Muscle layer of duodenum (tissue), 2 donors: Measurements from ENCODE around the gene RNF207.

ENCODE experiments used
- H3K27ac ChIP-seq: one replicate; pipeline ENCODE4 v1.7.0; 2013; ENCODE audit warnings: mild to moderate bottlenecking, low read length
- H3K27me3 ChIP-seq: one replicate; pipeline ENCODE4 v1.7.0; 2013; ENCODE audit warnings: low read depth, mild to moderate bottlenecking, control low read depth, low read length
- H3K36me3 ChIP-seq, 2 donors: one replicate each; pipeline ENCODE4 v1.7.0; 2013; ENCODE audit warnings: low read length in 2 of 2, control low read depth in 1 of 2, mild to moderate bottlenecking in 1 of 2; ENCODE audit not compliant: insufficient read depth in 2 of 2, control insufficient read depth in 1 of 2
- H3K4me1 ChIP-seq, 2 donors: one replicate each; pipeline ENCODE4 v1.7.0; 2013; ENCODE audit warnings: low read length in 2 of 2, mild to moderate bottlenecking in 2 of 2, control low read depth in 1 of 2, moderate library complexity in 1 of 2; ENCODE audit not compliant: insufficient read depth in 2 of 2, control insufficient read depth in 1 of 2
- H3K4me3 ChIP-seq, 2 donors: one replicate each; pipeline ENCODE4 v1.7.0; 2013; ENCODE audit warnings: low read length in 2 of 2, low read depth in 1 of 2, mild to moderate bottlenecking in 1 of 2
- H3K9me3 ChIP-seq, 2 donors: one replicate each; pipeline ENCODE4 v1.7.0; 2013; ENCODE audit warnings: low read length in 2 of 2, control low read depth in 1 of 2, mild to moderate bottlenecking in 1 of 2; ENCODE audit not compliant: control insufficient read depth in 1 of 2
- donor health status: healthy.

RNF207 gene

GRCh38 chr1:6258675-6259074 is 52.8 kb downstream of the RNF207 start:
- Histone ChIP-seq H3K4me3 (no peak overlapping the region), H3K4me1 (peaks cover 0 to 21% of the 10 kb centered on the region in 2 donors), H3K27me3 (no peaks in the 10 kb centered on the region), H3K9me3 (no peaks in the 10 kb centered on the region), H3K36me3 (peaks cover 0 to 12% of the 10 kb centered on the region in 2 donors), H3K27ac (no peak overlapping the region)

- Histone ChIP-seq H3K4me3 (peak overlapping the region in 1 of 2 donors; percentile 78), H3K27ac (no peak overlapping the region), H3K36me3 (peaks cover 0 to 1% of the 10 kb centered on the region in 2 donors), H3K9me3 (no peaks in the 10 kb centered on the region), H3K27me3 (no peaks in the 10 kb centered on the region), H3K4me1 (peaks cover 0 to 32% of the 10 kb centered on the region in 2 donors)
These were observed 53.8 kb downstream of the RNF207 start for GRCh38 chr1:6259491-6260362.

GRCh38 chr1:6260433-6260934 is 54.6 kb downstream of the RNF207 start:
- H3K27me3 ChIP-seq = no peaks in the 10 kb centered on the region
- no peak overlapping the region for H3K27ac ChIP-seq
- H3K4me1 ChIP-seq = peaks cover 0 to 35% of the 10 kb centered on the region in 2 donors
- H3K9me3 ChIP-seq = no peaks in the 10 kb centered on the region
- no peaks in the 10 kb centered on the region for H3K36me3 ChIP-seq
- H3K4me3 ChIP-seq = peak overlapping the region in 1 of 2 donors; percentile 78

GRCh38 chr1:6260961-6261614 is 55.2 kb downstream of the RNF207 start, which contains the start of gene GPR153:
Gene GPR153 (minus strand): TSS chr1:6261098. CDS start chr1:6254905, 6,193 bp downstream.
- Histone ChIP-seq H3K27ac (no peak within 1 kb of the TSS), H3K27me3 (no peaks in the 10 kb centered on the region), H3K9me3 (no peaks in the 10 kb centered on the region), H3K36me3 (no peaks in the 10 kb centered on the region), H3K4me1 (peaks cover 0 to 39% of the 10 kb centered on the region in 2 donors), H3K4me3 (peak within 1 kb of the TSS; percentile 30 to 78)

- no peak overlapping the region for H3K27ac ChIP-seq
- no peaks in the 10 kb centered on the region for H3K27me3 ChIP-seq
- H3K4me1 ChIP-seq = peaks cover 0 to 41% of the 10 kb centered on the region in 2 donors
- H3K36me3 ChIP-seq = no peaks in the 10 kb centered on the region
- peak overlapping the region in 1 of 2 donors; percentile 65 for H3K4me3 ChIP-seq
- H3K9me3 ChIP-seq = no peaks in the 10 kb centered on the region
These were observed 55.7 kb downstream of the RNF207 start for GRCh38 chr1:6261615-6261995.

GRCh38 chr1:6262555-6263420 is 56.9 kb downstream of the RNF207 start:
- no peak overlapping the region for H3K27ac ChIP-seq
- H3K4me1 ChIP-seq = peaks cover 0 to 41% of the 10 kb centered on the region in 2 donors
- H3K4me3 ChIP-seq = no peak overlapping the region
- no peaks in the 10 kb centered on the region for H3K36me3 ChIP-seq
- no peaks in the 10 kb centered on the region for H3K9me3 ChIP-seq
- no peaks in the 10 kb centered on the region for H3K27me3 ChIP-seq

GRCh38 chr1:6263716-6264115 is 57.8 kb downstream of the RNF207 start:
- no peaks in the 10 kb centered on the region for H3K27me3 ChIP-seq
- H3K4me3 ChIP-seq = no peak overlapping the region
- peaks cover 0 to 45% of the 10 kb centered on the region in 2 donors for H3K4me1 ChIP-seq
- no peaks in the 10 kb centered on the region for H3K36me3 ChIP-seq
- no peaks in the 10 kb centered on the region for H3K9me3 ChIP-seq
- no peak overlapping the region for H3K27ac ChIP-seq

GRCh38 chr1:6265151-6265550 is 59.2 kb downstream of the RNF207 start:
- H3K9me3 ChIP-seq = no peaks in the 10 kb centered on the region
- no peaks in the 10 kb centered on the region for H3K27me3 ChIP-seq
- peaks cover 0 to 49% of the 10 kb centered on the region in 2 donors for H3K4me1 ChIP-seq
- no peak overlapping the region for H3K4me3 ChIP-seq
- no peaks in the 10 kb centered on the region for H3K36me3 ChIP-seq
- no peak overlapping the region for H3K27ac ChIP-seq

GRCh38 chr1:6266641-6267040 is 60.7 kb downstream of the RNF207 start:
- Histone ChIP-seq H3K4me3 (no peak overlapping the region), H3K27ac (no peak overlapping the region), H3K9me3 (no peaks in the 10 kb centered on the region), H3K4me1 (peaks cover 9 to 54% of the 10 kb centered on the region in 2 donors), H3K36me3 (no peaks in the 10 kb centered on the region), H3K27me3 (no peaks in the 10 kb centered on the region)

GRCh38 chr1:6267686-6268322 is 61.9 kb downstream of the RNF207 start:
- Histone ChIP-seq H3K27ac (no peak overlapping the region), H3K27me3 (no peaks in the 10 kb centered on the region), H3K9me3 (no peaks in the 10 kb centered on the region), H3K36me3 (no peaks in the 10 kb centered on the region), H3K4me3 (no peak overlapping the region), H3K4me1 (peaks cover 19 to 60% of the 10 kb centered on the region in 2 donors)
